ENCODE data around the gene STXBP1.

The STXBP1 gene

GRCh38 chr9:127689329-127690000, 77.4 kb downstream of the STXBP1 start:
- Histone ChIP-seq H3F3A (ENCODE audit: control insufficient read depth, insufficient read depth) (no peaks in the 10 kb centered on the region), H3K27ac (ENCODE audit: low read depth, low read length) (no peak overlapping the region), H3K4me2 (ENCODE audit: low read length) (no peak overlapping the region), H3K9me3 (ENCODE audit: control insufficient read depth, insufficient read depth, low read length) (no peaks in the 10 kb centered on the region), H3K79me2 (ENCODE audit: control insufficient read depth, low read length) (no peaks in the 10 kb centered on the region), H3K4me1 (ENCODE audit: control insufficient read depth, low read length) (no peaks in the 10 kb centered on the region), H3K36me3 (ENCODE audit: control insufficient read depth, low read length) (no peaks in the 10 kb centered on the region), H4K20me1 (ENCODE audit: control insufficient read depth, insufficient read depth, low read depth, low read length) (no peaks in the 10 kb centered on the region), H3K27me3 (ENCODE audit: control insufficient read depth, low read length) (no peaks in the 10 kb centered on the region), H3K4me3 (ENCODE audit: low read length) (no peak overlapping the region), H3K9me2 (replicated peaks; ENCODE audit: control insufficient read depth, low read length) (no peaks in the 10 kb centered on the region)
- TF ChIP-seq CTCF (IDR thresholded peaks at IDR 0.05; ENCODE audit: low read depth, low read length, poor library complexity, severe bottlenecking) (no peak), EZH2phosphoT487 (IDR thresholded peaks at IDR 0.05; ENCODE audit: borderline replicate concordance, low read length) (no peak)

- Histone ChIP-seq H3K4me2 (ENCODE audit: low read length) (no peak overlapping the region), H3K36me3 (ENCODE audit: control insufficient read depth, low read length) (no peaks in the 10 kb centered on the region), H3K4me3 (ENCODE audit: low read length) (no peak overlapping the region), H4K20me1 (ENCODE audit: control insufficient read depth, insufficient read depth, low read depth, low read length) (no peaks in the 10 kb centered on the region), H3K9me2 (replicated peaks; ENCODE audit: control insufficient read depth, low read length) (no peaks in the 10 kb centered on the region), H3K9me3 (ENCODE audit: control insufficient read depth, insufficient read depth, low read length) (no peaks in the 10 kb centered on the region), H3F3A (ENCODE audit: control insufficient read depth, insufficient read depth) (no peaks in the 10 kb centered on the region), H3K4me1 (ENCODE audit: control insufficient read depth, low read length) (no peaks in the 10 kb centered on the region), H3K27ac (ENCODE audit: low read depth, low read length) (no peak overlapping the region), H3K27me3 (ENCODE audit: control insufficient read depth, low read length) (no peaks in the 10 kb centered on the region), H3K79me2 (ENCODE audit: control insufficient read depth, low read length) (no peaks in the 10 kb centered on the region)
- TF ChIP-seq EZH2phosphoT487 (IDR thresholded peaks at IDR 0.05; ENCODE audit: borderline replicate concordance, low read length), result no peak
- no peak for TF ChIP-seq CTCF (IDR thresholded peaks at IDR 0.05; ENCODE audit: low read depth, low read length, poor library complexity, severe bottlenecking)
Observed at GRCh38 chr9:127690735-127691134, 78.7 kb downstream of the STXBP1 start.

- H3K36me3 ChIP-seq (ENCODE audit: control insufficient read depth, low read length), result no peaks in the 10 kb centered on the region
- TF ChIP-seq EZH2phosphoT487 (IDR thresholded peaks at IDR 0.05; ENCODE audit: borderline replicate concordance, low read length) (no peak), CTCF (IDR thresholded peaks at IDR 0.05; ENCODE audit: low read depth, low read length, poor library complexity, severe bottlenecking) (no peak)
Observed at GRCh38 chr9:127692071-127692470, 80.0 kb downstream of the STXBP1 start.

More at GRCh38 chr9:127692071-127692470, 80.0 kb downstream of the STXBP1 start:
- H3F3A ChIP-seq (ENCODE audit: control insufficient read depth, insufficient read depth), result no peaks in the 10 kb centered on the region
- H3K27me3 ChIP-seq (ENCODE audit: control insufficient read depth, low read length), result no peaks in the 10 kb centered on the region
- no peak overlapping the region for H3K4me3 ChIP-seq (ENCODE audit: low read length)
- H3K79me2 ChIP-seq (ENCODE audit: control insufficient read depth, low read length), result no peaks in the 10 kb centered on the region
- H3K27ac ChIP-seq (ENCODE audit: low read depth, low read length), result no peak overlapping the region
- no peaks in the 10 kb centered on the region for H3K9me2 ChIP-seq (replicated peaks; ENCODE audit: control insufficient read depth, low read length)
- H3K9me3 ChIP-seq (ENCODE audit: control insufficient read depth, insufficient read depth, low read length), result no peaks in the 10 kb centered on the region
- H3K4me2 ChIP-seq (ENCODE audit: low read length), result no peak overlapping the region
- no peaks in the 10 kb centered on the region for H4K20me1 ChIP-seq (ENCODE audit: control insufficient read depth, insufficient read depth, low read depth, low read length)
- no peaks in the 10 kb centered on the region for H3K4me1 ChIP-seq (ENCODE audit: control insufficient read depth, low read length)
